NOMO-1 treated with DMSO at 0.1 percent for 48 hours (cell line): ENCODE results near the gene EPX.

ENCODE experiments used
- DNase-seq: peaks from one replicate; lab custom pipeline; 2025; ENCODE audit not compliant: unreplicated experiment; lab: John Stamatoyannopoulos, UW

Gene EPX

GRCh38 chr17:58224315-58224714 is 31.8 kb downstream of the EPX start:
- peak; percentile 69 for DNase-seq

GRCh38 chr17:58227733-58228132 is 35.2 kb downstream of the EPX start:
- DNase-seq = no peak

- no peak for DNase-seq
Observed at GRCh38 chr17:58228679-58229078, 36.2 kb downstream of the EPX start.

- DNase-seq = no peak
Observed at GRCh38 chr17:58229384-58229783, 36.9 kb downstream of the EPX start.

DNA sequence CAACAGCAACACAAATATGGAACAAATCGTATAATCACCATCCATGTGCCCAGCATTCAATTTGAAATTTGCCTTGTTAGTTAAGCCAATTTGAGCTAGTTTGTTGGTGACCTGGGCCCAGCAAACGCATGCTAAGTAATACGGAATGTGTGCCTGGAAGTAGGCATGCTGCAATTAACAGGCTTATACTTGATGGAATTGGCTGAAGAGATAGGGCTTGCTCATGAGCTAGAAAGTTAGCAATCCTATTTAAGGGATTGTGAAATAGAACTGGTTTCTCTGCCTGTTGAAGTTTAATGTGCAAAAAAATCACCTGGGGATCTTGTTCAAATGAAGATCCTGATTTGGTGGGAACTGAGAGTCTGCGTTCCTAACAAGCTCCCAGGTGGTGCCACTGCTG is 37.4 kb downstream of the EPX start:
- no peak for DNase-seq

DNA sequence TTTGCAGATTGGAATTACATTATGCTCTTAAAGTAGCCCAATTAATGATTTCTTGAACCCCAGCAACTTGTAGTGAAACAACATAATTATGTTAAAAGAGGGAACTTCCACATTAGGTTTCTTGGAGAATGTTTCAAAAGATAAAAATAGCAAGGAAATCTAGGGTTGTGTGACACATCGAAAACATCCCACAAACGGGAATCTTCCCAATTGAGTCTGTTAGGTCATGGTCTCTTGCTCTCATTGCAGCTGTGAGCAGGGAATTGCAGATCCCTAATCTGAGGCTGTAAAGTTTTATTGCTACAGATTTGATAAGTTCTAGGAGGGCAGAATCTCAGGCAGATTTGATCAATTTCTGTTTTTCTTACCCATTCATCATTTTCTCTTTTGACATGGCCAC is 39.1 kb downstream of the EPX start:
- DNase-seq = peak; percentile 4

GRCh38 chr17:58232707-58233156 is 40.2 kb downstream of the EPX start:
- DNase-seq = peak; percentile 83

DNA sequence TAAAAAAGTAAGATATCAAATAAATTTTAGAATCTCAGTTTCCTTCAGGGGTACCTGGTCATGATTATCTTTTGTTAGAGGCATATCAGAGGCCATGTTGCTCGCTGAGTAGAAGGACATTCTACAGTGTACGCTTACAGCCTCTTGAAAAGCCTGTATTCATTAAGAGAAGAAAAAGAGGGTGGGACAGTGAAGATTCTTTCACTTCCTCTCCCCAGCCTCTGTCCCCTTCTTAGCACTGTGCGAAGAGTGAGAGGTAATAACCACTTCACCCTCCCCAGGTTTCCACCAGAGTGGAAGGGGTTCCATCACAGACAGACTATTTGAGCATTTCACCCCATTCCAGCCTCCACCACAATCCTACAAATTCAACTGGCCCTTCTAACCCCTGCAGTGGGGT is 41.0 kb downstream of the EPX start:
- peak; percentile 74 for DNase-seq

DNA sequence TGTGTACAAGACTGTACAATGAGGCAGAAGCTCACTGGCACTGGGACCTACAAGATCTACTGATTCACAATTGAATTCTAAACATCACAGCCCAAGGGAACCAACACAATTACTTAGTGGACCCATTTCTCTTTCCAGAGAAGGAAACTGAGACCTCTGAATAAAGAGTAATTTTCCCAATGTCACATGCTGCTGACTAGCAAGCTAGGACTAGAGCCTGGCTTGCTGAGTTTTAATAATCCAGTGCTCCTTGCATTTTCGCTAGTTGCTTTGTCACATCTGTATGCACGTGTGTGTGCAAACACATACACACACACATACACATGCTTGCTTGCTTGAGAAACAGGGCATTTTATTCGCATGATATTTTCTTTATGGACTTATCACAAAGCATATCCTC is 42.0 kb downstream of the EPX start:
- DNase-seq = no peak

GRCh38 chr17:58235821-58236220 is 43.3 kb downstream of the EPX start:
- no peak for DNase-seq

DNA sequence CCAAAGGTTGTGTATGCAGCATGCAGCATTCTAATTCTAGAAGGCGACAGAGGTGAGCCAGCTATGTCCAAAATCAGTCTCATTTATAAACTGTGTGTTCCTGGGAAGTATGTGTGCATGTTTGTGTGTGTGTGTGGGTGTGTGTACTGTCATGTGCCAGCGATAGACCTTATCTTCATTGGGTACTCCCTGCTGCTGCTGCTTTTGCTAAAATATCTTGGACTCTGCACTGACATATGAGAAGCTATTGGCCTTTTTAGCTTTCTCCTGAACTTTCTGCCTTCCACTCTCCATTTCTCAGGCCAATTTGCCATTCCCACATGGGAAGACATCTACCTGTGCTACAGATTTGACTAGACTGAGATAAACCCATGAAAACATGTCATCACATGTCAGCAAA is 43.9 kb downstream of the EPX start:
- DNase-seq = no peak

DNA sequence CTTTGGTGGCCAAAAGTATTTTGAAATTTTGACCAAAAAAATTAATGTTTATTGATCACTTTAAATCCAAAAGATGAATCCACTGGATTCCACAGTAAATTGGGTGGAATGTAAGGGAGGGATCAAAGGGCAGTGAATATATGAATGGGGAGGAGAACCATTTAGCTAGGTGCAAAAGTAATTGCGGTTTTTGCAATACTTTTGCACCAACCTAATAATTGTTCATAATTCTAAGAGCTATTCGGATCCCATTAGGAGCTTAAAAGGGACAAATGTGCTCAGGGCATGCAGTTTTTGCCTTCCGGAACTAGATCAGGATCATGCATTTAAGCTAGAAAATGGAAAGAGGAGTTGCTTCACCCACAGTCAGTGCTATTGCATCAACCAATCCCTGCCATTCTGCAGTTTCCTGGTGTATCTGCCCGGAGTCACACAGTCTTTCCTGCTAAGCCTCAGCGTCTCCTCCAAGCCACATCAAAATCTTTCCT is 45.7 kb downstream of the EPX start, which contains the start of gene LPO:
Gene LPO (plus strand): TSS at position 438 of the 488 bp plus-strand sequence. CDS start 4,396 bp downstream, outside the sequence.
- peak; percentile 3 for DNase-seq

- no peak for DNase-seq
Observed at GRCh38 chr17:58239987-58240386, 47.5 kb downstream of the EPX start.

DNA sequence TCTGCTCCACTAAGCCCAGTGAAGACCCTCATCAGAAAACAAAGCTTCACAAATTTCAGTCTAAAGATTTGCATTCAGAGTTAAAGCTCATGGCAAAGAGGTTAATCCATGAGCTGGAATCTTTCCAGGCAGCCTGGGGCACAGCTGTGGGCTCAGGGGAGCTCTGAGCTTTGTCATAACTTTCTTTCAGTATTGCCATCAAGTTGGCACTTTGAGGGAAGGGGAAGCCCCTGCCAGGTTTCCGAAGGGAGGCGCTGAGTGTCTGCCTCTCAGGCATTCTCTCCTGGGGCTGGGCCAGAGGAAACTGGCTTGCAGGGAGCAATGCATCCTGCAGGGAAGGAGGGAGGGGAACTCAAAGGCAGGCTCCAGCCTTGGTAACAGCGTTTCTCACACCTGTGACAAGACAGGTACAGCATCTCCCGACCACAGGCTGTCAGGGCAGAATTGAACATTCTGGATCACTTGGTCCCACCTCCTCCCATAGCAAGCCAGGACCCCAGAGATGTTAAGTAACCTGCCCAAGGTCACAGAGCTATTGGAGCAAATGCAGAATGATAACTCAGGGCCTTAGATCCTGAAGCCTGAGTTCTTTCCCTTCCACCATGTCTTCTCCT is 49.8 kb downstream of the EPX start:
- no peak for DNase-seq

GRCh38 chr17:58244963-58245362 is 52.4 kb downstream of the EPX start:
- DNase-seq = no peak

DNA sequence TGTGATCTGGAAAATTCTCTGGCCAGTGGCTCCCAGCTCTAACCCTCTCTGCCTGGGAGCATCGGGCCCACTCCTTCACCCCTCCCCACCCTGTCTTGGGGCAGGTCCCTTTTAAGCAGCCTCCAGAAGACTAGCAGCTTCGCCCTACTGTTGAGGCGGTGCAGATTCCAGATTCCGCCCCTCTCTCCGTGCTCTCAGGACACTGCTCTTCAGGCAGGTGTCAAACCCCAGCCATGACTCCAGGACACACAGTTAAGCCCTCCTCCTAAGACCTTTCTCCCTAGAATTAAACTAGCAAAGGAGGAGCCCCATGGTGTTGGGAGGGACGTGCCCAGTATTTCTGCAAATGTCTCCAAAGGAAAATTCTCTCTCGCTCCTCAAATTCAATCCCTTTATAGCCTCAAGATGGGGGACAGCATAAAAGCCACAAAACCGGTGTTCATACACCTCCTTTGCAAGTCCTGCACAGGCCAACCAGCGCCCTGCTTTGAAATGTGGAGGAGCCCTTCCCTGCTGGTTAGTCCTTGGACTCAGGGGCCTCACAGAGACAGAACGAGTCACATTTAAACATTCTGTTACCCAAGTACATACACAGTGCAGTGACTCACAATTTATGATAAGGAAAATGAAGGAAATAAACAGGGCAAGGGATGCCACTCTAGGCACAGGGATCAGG is 53.0 kb downstream of the EPX start:
- no peak for DNase-seq

- DNase-seq = no peak
Observed at GRCh38 chr17:58246104-58246740, 53.7 kb downstream of the EPX start.

- no peak for DNase-seq
Observed at GRCh38 chr17:58246781-58247180, 54.3 kb downstream of the EPX start.

DNA sequence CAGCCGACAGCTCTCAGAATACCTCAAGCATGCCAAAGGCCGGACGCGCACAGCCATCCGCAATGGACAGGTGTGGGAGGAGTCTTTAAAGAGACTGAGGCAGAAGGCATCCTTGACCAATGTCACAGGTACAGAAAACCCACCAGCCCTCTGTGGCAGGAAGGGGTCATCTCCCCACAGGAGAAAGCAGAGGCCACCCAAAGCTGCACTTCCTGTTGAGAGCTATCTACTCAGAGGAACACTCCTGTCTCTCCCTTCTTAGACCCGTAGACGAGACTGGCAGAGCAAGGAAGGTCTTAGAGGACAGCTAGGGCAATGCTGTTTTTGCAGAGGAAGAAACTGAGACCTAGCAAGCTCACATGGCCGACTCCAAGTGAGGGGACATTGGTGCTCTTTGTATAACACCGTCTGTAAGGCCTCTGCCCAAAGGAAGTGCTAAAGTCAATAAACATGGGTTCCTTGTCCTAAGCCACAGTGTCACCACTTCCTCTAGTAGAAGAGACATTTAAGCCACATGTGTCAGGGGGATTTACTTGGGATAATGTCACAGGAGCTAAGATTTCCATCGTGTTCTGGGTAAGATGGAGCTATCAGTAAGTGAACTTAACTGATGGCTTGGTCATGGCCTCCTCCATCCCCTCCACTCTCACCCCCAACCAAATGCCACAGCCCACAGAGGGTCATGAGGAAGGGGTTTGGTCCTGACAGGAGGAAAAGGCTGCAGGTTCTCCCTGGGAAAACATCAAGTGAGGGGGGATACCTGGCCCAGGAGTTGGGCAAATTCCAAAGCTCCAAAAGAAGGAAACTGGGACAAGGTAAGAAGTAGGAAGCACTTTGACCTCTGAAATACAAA is 55.2 kb downstream of the EPX start:
- peak; percentile 32 for DNase-seq

DNA sequence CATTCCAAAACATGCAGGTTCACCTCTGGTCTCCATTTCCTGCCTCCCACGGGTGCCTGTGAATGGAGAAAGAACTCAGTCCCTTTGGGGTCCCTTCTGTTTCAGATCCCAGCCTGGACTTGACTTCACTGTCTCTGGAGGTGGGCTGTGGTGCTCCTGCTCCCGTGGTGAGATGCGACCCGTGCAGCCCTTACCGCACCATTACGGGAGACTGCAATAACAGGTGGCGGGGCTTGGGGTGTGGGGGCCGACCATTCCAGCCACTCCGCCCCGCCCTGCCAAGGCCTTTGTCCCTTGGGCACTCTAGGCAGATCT is 56.4 kb downstream of the EPX start:
- no peak for DNase-seq
